Astrocyte of the cerebellum (primary cell): Measurements from ENCODE around the gene GALNT10.

Source experiments
- DNase-seq: peaks from one replicate; pipeline ENCODE4 v3.0.0-alpha.2; 2011; ENCODE audit warnings: low read depth
- H3K4me3 ChIP-seq: 2 replicates; pipeline ENCODE4 v1.5.1; 2011; ENCODE audit warnings: mild to moderate bottlenecking, low read depth, low read length, moderate library complexity
- in situ Hi-C: cut with HindIII; loops from 2 replicates; pipeline ENCODE4 v1.10.0; 2017; ENCODE audit warnings: low sequenced_read_pairs
- TF ChIP-seq, protein P1 (sequence below): IDR thresholded peaks from 2 replicates; pipeline ENCODE4 v1.5.1; 2012; ENCODE audit warnings: low read length, low read depth, moderate library complexity, mild to moderate bottlenecking; ENCODE audit errors: missing control alignments

Gene GALNT10

DNA sequence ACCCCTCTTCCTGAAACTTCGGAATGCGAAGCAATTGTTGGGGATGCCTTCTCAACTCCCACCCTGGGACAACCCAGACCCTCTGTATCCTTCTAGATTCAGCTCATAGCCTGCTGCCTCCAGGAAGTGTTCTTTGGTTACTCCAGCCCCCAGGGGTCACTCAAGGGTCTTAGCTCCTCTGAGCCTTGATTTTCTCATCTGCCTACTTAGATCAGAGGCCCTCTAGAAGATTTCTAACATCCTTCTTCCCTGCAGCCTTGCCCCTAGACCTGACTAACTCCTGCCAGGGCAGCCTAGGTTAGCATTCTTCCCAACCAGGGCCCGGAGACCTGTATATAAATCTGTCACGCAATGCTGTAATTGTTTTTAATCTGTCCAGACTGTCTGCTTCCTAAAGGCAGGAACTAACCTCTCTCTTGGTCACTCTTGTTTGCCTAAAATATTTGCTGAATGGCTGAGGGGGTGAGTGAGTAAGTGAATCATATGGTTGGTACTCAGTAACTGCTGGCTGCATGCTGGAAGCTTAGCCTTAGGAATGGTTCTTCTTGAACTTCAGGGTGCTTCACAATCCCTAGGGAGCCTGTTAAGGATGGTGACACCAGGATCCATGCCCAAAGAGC lies 8.2 kb downstream of the GALNT10 start:
- in situ Hi-C loops: loop anchor here (5.0 kb wide), 1 partner anchor 34 kb away; no protein-coding TSS in a partner anchor
- TF ChIP-seq, protein P1, sequence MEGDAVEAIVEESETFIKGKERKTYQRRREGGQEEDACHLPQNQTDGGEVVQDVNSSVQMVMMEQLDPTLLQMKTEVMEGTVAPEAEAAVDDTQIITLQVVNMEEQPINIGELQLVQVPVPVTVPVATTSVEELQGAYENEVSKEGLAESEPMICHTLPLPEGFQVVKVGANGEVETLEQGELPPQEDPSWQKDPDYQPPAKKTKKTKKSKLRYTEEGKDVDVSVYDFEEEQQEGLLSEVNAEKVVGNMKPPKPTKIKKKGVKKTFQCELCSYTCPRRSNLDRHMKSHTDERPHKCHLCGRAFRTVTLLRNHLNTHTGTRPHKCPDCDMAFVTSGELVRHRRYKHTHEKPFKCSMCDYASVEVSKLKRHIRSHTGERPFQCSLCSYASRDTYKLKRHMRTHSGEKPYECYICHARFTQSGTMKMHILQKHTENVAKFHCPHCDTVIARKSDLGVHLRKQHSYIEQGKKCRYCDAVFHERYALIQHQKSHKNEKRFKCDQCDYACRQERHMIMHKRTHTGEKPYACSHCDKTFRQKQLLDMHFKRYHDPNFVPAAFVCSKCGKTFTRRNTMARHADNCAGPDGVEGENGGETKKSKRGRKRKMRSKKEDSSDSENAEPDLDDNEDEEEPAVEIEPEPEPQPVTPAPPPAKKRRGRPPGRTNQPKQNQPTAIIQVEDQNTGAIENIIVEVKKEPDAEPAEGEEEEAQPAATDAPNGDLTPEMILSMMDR: no peak
- peak; percentile 24 for DNase-seq
- H3K4me3 ChIP-seq: no peak overlapping the region

DNA sequence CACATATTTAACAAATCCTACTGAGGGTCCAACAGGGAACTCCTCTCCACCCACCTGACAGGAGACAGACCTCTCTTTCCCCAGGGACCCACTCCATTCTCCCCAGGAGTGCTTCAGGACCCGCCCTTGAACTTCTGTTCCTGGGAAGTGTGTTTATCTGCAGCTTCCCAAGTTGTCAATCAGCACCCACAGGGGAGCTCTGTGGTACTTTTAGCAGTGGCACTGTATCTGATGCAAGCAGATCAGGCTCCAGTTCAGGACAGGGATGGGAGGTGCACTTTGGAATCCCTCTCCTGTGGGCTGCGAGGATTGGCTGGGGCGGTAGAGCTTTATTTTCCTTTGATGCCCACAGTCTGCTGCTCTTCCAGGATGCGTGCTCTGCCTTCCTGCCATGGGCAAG lies 8.7 kb downstream of the GALNT10 start:
- H3K4me3 ChIP-seq: no peak overlapping the region
- in situ Hi-C loops: loop anchor here (5.0 kb wide), 1 partner anchor 33 kb away; no protein-coding TSS in a partner anchor
- no peak for DNase-seq
- TF ChIP-seq, protein P1: no peak

DNA sequence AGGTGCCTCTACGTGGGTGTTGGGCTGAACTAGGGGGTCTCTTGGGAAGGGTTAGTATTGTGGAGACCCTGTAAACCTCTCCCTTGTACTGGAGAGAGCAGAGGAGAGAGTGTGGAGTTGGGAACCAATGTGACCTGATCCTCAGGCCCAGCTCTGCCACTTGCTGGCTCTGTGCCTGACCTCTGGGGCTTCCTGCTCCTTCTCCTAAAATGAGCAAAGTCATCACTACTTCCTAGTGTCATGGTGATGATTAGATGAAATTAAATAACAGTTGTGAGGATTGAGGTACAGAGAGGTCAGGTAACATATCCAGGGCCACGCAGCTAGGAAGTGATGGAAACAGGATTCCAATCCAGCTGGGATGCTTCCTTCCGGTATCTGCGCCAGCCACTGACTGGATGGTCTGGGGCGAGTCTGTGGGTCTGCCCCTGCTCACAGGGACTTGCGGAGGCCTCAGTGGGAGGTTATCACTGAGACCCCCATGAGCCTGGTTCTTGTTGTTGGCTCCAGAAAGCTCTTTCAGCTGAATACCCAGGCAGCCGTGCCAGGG lies 9.2 kb downstream of the GALNT10 start:
- H3K4me3 ChIP-seq: no peak overlapping the region
- TF ChIP-seq, protein P1: no peak
- in situ Hi-C loops: loop anchor here (5.0 kb wide), 1 partner anchor 33 kb away; no protein-coding TSS in a partner anchor
- no peak for DNase-seq

DNA sequence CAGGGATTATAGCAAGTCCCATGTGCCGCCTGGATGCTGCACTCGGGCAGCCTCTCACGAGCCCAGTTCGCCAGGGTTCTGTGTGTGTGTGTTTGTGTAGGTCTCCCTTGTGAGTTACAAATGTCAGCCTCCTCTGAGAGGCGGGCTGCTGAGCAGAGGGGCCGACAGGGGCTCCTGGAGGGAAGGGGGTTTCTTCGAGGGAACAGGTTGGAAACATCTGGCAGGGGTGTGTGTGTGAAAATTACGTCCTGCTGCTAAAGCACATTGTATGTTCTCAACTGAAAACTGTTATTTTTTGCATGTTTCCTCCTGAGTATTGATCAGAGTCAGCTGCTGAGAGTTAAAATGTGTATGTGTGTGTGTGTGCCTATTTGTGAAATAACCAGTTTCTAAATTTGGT lies 9.7 kb downstream of the GALNT10 start:
- in situ Hi-C loops: no loop called here
- no peak overlapping the region for H3K4me3 ChIP-seq
- no peak for DNase-seq
- TF ChIP-seq, protein P1: no peak

DNA sequence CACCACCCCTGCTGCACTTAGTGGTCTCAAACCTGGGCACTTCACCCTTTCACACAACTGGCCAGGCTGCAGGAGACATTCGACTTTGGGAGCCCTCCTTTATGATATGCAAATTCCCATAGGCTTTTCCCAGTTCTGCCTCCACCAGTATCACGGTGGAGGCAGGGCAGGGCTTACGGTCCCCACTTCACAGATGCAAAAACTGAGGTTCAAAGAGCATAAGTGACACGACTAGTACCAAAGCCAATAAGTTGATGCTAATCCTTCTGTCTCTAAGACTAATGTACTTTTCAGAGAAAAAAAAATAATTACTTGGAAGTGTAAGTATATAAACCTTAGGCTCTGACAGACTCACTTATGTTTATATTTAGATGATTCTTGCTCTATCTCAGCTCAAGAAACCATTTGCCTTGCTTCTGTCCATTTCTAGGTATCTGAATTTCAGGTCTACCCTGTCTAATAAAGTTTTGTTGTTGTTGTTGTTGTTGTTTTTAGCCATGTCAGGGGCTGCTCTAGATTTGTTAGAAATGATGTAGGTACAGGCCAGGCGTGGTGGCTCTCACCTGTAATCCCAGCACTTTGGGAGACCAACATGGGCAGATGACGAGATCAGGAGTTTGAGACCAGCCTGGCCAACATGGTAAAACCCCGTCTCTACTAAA lies 10.7 kb downstream of the GALNT10 start:
- H3K4me3 ChIP-seq: no peak overlapping the region
- in situ Hi-C loops: no loop called here
- TF ChIP-seq, protein P1: no peak
- DNase-seq: no peak

DNA sequence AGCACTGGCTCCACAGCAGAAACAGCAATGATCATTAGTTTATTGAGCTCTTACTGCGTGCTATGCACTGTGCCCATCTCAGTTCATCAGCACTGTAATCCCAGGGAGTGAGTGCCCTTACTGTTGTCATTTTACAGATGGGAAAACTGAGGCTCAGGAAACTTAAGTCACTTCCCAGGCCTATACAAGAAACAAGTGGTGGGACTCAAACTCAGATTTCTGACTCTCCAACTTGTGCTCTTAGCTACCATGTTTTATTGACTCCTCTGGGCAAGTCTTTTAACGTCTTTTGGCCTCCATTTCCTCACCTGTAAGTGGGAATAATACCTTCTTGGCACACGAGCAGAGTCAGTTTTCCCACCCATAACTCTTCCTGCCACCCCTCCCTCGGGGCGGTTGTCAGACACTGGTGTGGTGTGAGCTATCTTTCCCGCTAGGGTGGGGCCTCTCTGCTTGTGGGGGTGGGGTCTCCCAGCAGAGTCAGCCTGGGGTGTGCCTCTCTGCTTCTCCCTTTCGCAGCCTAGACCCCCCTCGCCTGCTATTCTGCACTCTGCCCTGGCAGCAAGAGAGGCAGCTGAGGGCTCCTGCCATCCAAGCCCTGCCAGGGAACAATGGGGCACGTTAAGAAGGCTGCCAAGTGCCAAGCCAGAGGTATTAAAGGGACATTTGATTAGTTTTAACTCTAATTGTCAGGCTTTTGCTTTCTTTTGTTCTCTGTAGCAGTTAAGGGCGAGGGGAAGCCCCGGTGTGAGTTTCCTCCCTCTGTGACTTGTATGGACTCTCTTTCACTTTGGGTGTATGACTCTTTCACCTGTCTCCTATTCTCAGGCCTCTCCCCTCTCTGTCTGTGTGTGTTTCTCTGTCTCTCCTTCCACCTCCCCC lies 12.1 kb downstream of the GALNT10 start:
- TF ChIP-seq, protein P1: no peak
- in situ Hi-C loops: no loop called here
- DNase-seq: no peak
- no peak overlapping the region for H3K4me3 ChIP-seq
